Transverse colon (tissue), 4 donors: ENCODE results near the gene GARIN5B.

Source experiments
- CTCF ChIP-seq, 5 experiments: fragments of 200-600 bp in 3 of 5; fragments of 450-650 bp in 2 of 5; sonication (generic) in 3 of 5; IDR thresholded peaks; 1 replicate in 2 of 5; 2 replicates in 3 of 5; pipeline ENCODE4 v1.5.1; 2016 to 2017; ENCODE audit warnings: antibody characterized with exemption in 5 of 5, inconsistent platforms in 3 of 5, mild to moderate bottlenecking in 2 of 5, moderate library complexity in 1 of 5
- EP300 ChIP-seq: sonication (generic); formaldehyde crosslinking; IDR thresholded peaks from one replicate; pipeline ENCODE4 v1.6.1; 2017; ENCODE audit warnings: antibody characterized with exemption, low read depth
- POLR2A ChIP-seq: fragments of 450-650 bp; IDR thresholded peaks from one replicate; pipeline ENCODE4 v1.6.1; 2016; ENCODE audit warnings: antibody characterized with exemption, mild to moderate bottlenecking, moderate library complexity
- POLR2AphosphoS5 ChIP-seq, 3 donors: sonication (generic); formaldehyde crosslinking; IDR thresholded peaks; one replicate each; pipeline ENCODE4 v1.6.1; 2016; ENCODE audit warnings: antibody characterized with exemption in 3 of 3

DNA sequence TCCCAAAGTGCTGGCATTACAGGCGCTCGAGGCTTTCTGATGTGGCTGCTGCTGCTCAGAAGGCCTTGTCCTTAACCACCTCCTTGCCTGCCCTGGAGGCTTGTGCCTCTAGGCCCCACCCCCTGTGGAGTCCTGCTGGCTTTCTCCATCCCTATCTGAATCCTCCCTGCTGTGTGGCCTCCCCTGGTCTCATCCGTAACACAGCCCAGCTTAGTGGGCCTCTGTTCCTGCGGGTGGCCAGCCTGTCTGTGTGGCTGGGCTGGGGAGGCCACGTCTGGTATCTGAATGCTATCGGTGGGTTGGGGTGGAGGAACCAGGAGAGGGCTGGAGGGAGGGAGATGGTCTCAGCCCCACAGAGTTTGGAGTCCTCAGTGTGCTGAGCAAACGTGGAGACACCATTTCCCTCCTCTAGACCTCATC, 27.4 kb upstream of the GARIN5B start:
- TF ChIP-seq CTCF (IDR thresholded peaks at IDR 0.05) = no peak
- TF ChIP-seq POLR2A = no peak
- no peak for TF ChIP-seq EP300
- no peak for TF ChIP-seq POLR2AphosphoS5 (IDR thresholded peaks at IDR 0.05)
